ENCODE results near the gene SRSF7.
"Not testable (repeated sequence)": the region's sequence is repeated elsewhere in the genome, so short reads cannot be mapped to it uniquely, and the experiment has no call there.

Gene SRSF7

GRCh38 chr2:38751596-38752410 is 642 bp upstream of the SRSF7 start:
- DNase-seq, result peak; percentile 66

- no peak for DNase-seq
Observed at GRCh38 chr2:38750011-38750890, 910 bp downstream of the SRSF7 start.

- no peak for DNase-seq
Observed at GRCh38 chr2:38748943-38749804, 2.0 kb downstream of the SRSF7 start.

GRCh38 chr2:38748391-38748790 is 2.8 kb downstream of the SRSF7 start:
- no peak for DNase-seq

- DNase-seq, result no peak
Observed at GRCh38 chr2:38747819-38748218, 3.3 kb downstream of the SRSF7 start.

- no peak for DNase-seq
Observed at GRCh38 chr2:38747007-38747424, 4.1 kb downstream of the SRSF7 start.

- DNase-seq, result no peak
Observed at GRCh38 chr2:38745267-38745666, 5.9 kb downstream of the SRSF7 start.

GRCh38 chr2:38744399-38744780 is 6.8 kb downstream of the SRSF7 start:
- DNase-seq, result no peak

- no peak for DNase-seq
Observed at GRCh38 chr2:38743672-38744398, 7.3 kb downstream of the SRSF7 start.

GRCh38 chr2:38742797-38743559 is 8.2 kb downstream of the SRSF7 start:
- DNase-seq, result no peak

GRCh38 chr2:38740851-38741731 is 10.1 kb downstream of the SRSF7 start:
- DNase-seq, result no peak

- no peak for DNase-seq
Observed at GRCh38 chr2:38739524-38739923, 11.6 kb downstream of the SRSF7 start.

GRCh38 chr2:38737925-38738324 is 13.2 kb downstream of the SRSF7 start:
- DNase-seq, result no peak

- not testable (repeated sequence) for DNase-seq
Observed at GRCh38 chr2:38737000-38737698, 14.0 kb downstream of the SRSF7 start.

GRCh38 chr2:38735999-38736320 is 15.2 kb downstream of the SRSF7 start:
- no peak for DNase-seq

- DNase-seq, result no peak
Observed at GRCh38 chr2:38734299-38735058, 16.7 kb downstream of the SRSF7 start.

- no peak for DNase-seq
Observed at GRCh38 chr2:38733300-38733971, 17.7 kb downstream of the SRSF7 start.

- no peak for DNase-seq
Observed at GRCh38 chr2:38731684-38732221, 19.4 kb downstream of the SRSF7 start.

Data from SHP77 treated with DMSO at 0.1 percent for 48 hours (cell line).